ENCODE data around the gene UBAP1L. TPM values are rescaled to one million over a fixed set of nuclear protein-coding genes. Genes with fewer than 3 reads are reported as not detected.

Gene UBAP1L
- total and polyA plus RNA-seq, 2 of the 4 experiments (the other 2 are of a cell fraction) = 0.36 to 1.1 TPM

DNA sequence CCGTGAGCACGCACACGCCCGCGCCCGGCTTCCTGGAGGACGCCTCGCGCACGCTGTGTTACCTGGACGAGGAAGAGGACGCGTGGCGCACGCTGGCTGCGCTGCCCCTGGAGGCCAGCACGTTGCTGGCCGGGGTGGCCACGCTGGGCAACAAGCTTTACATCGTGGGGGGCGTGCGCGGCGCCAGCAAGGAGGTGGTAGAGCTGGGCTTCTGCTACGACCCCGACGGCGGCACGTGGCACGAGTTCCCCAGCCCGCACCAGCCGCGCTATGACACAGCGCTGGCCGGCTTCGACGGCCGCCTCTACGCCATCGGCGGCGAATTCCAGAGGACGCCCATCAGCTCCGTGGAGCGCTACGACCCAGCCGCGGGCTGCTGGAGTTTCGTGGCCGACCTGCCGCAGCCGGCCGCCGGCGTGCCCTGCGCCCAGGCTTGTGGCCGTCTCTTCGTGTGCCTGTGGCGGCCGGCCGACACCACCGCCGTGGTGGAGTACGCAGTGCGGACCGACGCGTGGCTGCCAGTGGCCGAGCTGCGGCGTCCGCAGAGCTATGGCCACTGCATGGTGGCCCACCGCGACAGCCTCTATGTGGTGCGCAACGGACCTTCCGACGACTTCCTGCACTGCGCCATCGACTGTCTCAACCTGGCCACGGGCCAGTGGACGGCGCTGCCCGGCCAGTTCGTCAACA, 37.6 kb downstream of the UBAP1L start:
- Histone ChIP-seq H3K27me3 (ENCODE audit: control insufficient read depth, insufficient read depth, low read length) (peaks cover 34% of the 10 kb centered on the region), H2AK5ac (ENCODE audit: low read depth, low read length) (no peak overlapping the region), H4K5ac (ENCODE audit: low read depth, low read length) (no peak overlapping the region), H3K9ac (ENCODE audit: low read depth, low read length) (no peak overlapping the region), H2BK5ac (ENCODE audit: low read depth, low read length, poor library complexity, severe bottlenecking) (no peak overlapping the region), H4K20me1 (ENCODE audit: insufficient read depth, low read length) (no peaks in the 10 kb centered on the region; the same call in none of the 2 replicates), H3K4me2 (ENCODE audit: low read depth, low read length) (no peak overlapping the region), H2BK120ac (ENCODE audit: low read depth, low read length) (no peak overlapping the region), H3K14ac (replicated peaks; ENCODE audit: low read depth, low read length) (no peak overlapping the region), H3K23ac (ENCODE audit: low read depth, low read length) (no peak overlapping the region), H3K9me1 (ENCODE audit: insufficient read depth, low read length) (peaks cover 3% of the 10 kb centered on the region; the same call in 1 of the 2 replicates), H2BK20ac (ENCODE audit: low read depth, low read length) (no peak overlapping the region), H3K27ac (ENCODE audit: insufficient read depth, low read length) (no peak overlapping the region), H4K8ac (ENCODE audit: low read depth in 2 of 2, low read length in 2 of 2) (no peak overlapping the region), H3K4ac (ENCODE audit: low read depth, low read length) (no peak overlapping the region), H3K18ac (ENCODE audit: low read depth, low read length) (no peak overlapping the region), H3K36me3 (ENCODE audit: control insufficient read depth, insufficient read depth, low read length) (no peaks in the 10 kb centered on the region), H4K91ac (ENCODE audit: insufficient read depth, low read depth, low read length) (no peak overlapping the region), H3K4me3 (ENCODE audit: insufficient read depth, low read depth, low read length) (no peak overlapping the region), H3K79me1 (ENCODE audit: low read depth in 1 of 2, low read length in 2 of 2) (no peaks in the 10 kb centered on the region), H3K4me1 (ENCODE audit: control insufficient read depth, insufficient read depth, low read length) (peaks cover 3% of the 10 kb centered on the region; the same call in 1 of the 2 replicates), H3K56ac (ENCODE audit: extremely low read depth, insufficient read depth, low read length) (no peak overlapping the region), H2AK9ac (replicated peaks; ENCODE audit: low read depth, low read length, poor library complexity) (no peak overlapping the region), H2BK15ac (ENCODE audit: low read depth, low read length) (no peak overlapping the region), H2AFZ (replicated peaks; ENCODE audit: low read length, poor library complexity) (peak overlapping the region; percentile 72), H3K9me3 (ENCODE audit: control insufficient read depth, insufficient read depth, low read length) (no peaks in the 10 kb centered on the region)
- CTCF ChIA-PET = no interaction called here
- POLR2A ChIA-PET (ENCODE audit: unreplicated experiment) = no interaction called here
- no peak for DNase-seq
- TF ChIP-seq RAD21 (IDR thresholded peaks at IDR 0.05; ENCODE audit: low read length) (no peak), RCOR1 (IDR thresholded peaks at IDR 0.05; ENCODE audit: insufficient replicate concordance, low read length) (no peak), MAFK (IDR thresholded peaks at IDR 0.05; ENCODE audit: low read depth, low read length) (no peak), RFX5 (IDR thresholded peaks at IDR 0.05; ENCODE audit: low read depth, low read length) (no peak), BHLHE40 (IDR thresholded peaks at IDR 0.05; ENCODE audit: low read depth, low read length) (no peak), SMC3 (IDR thresholded peaks at IDR 0.05; ENCODE audit: low read depth, low read length) (no peak), MAZ (IDR thresholded peaks at IDR 0.05; ENCODE audit: borderline replicate concordance, low read depth, low read length) (no peak), NFE2L2 (IDR thresholded peaks at IDR 0.05; ENCODE audit: low read depth, low read length) (no peak), CHD1 (IDR thresholded peaks at IDR 0.05; ENCODE audit: low read depth, low read length) (no peak), POLR2A (IDR thresholded peaks at IDR 0.05; ENCODE audit: low read depth, low read length) (no peak), ELK1 (IDR thresholded peaks at IDR 0.05; ENCODE audit: borderline replicate concordance, low read depth, low read length) (no peak), USF2 (IDR thresholded peaks at IDR 0.05; ENCODE audit: low read depth, low read length) (no peak), MXI1 (IDR thresholded peaks at IDR 0.05; ENCODE audit: borderline replicate concordance, low read depth, low read length) (no peak), CEBPB (IDR thresholded peaks at IDR 0.05; ENCODE audit: low read depth, low read length) (no peak), FOS (IDR thresholded peaks at IDR 0.05; ENCODE audit: low read depth, low read length) (no peak)
- TF ChIP-seq, protein P1, sequence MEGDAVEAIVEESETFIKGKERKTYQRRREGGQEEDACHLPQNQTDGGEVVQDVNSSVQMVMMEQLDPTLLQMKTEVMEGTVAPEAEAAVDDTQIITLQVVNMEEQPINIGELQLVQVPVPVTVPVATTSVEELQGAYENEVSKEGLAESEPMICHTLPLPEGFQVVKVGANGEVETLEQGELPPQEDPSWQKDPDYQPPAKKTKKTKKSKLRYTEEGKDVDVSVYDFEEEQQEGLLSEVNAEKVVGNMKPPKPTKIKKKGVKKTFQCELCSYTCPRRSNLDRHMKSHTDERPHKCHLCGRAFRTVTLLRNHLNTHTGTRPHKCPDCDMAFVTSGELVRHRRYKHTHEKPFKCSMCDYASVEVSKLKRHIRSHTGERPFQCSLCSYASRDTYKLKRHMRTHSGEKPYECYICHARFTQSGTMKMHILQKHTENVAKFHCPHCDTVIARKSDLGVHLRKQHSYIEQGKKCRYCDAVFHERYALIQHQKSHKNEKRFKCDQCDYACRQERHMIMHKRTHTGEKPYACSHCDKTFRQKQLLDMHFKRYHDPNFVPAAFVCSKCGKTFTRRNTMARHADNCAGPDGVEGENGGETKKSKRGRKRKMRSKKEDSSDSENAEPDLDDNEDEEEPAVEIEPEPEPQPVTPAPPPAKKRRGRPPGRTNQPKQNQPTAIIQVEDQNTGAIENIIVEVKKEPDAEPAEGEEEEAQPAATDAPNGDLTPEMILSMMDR (conservative IDR thresholded peaks at IDR 0.05; ENCODE audit: low read depth, low read length) = no peak
- BruUV-seq (replicated peaks) = no TSS peak
- in situ Hi-C loops (cut with MboI; ENCODE audit: low sequenced_read_pairs) = no loop called here
- dilution Hi-C loops (cut with HindIII; ENCODE audit: low sequenced_read_pairs, unreplicated experiment) = no loop called here
- ATAC-seq (ENCODE audit: low read depth) = no peak
- 77% methylated on average over 83 of the region's 85 CpGs; no CpG with 5 or more reads in 1 of the 2 experiments for WGBS, 2 experiments (ENCODE audit: extremely low coverage in 2 of 2, insufficient read length in 1 of 2)
- intact Hi-C loops (cut with micrococcal nuclease) = no loop called here
